ENCODE results near the gene KCNH5.

Gene KCNH5

DNA sequence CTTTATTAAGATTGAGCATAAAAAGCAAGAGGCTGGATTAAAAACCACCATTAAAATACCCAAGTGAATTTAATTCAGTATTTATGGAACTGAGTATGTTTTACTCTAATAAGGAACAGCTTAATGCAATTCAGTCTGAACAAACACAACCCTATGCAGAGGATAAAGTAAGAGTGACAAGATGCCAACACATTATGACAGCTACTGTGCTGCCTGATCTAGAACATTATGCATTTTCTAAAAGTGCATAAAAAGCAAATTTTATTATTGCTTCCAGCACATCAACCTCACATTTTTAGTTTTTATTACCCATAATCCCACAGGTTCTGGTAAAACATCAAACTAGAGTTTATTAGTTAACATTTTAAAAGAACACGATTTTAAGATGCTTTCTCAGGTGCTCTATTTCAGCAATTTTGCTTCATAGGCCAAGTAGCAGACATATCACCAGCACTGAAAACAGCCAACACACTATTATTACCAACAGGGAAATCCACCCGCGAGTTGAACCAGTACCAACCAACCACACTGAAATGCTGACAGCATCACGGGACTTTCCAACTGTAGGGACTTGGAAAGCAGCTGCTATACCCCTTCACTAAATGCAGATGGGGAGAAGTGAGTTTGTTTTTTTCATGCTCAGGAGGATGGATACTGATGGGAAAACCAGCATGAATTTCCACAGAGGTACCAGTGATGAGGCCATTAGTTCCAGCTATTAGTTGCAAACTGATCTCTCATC is 372.1 kb downstream of the KCNH5 start:
- no peak overlapping the region for H3K27ac ChIP-seq
- TF ChIP-seq, protein P1, sequence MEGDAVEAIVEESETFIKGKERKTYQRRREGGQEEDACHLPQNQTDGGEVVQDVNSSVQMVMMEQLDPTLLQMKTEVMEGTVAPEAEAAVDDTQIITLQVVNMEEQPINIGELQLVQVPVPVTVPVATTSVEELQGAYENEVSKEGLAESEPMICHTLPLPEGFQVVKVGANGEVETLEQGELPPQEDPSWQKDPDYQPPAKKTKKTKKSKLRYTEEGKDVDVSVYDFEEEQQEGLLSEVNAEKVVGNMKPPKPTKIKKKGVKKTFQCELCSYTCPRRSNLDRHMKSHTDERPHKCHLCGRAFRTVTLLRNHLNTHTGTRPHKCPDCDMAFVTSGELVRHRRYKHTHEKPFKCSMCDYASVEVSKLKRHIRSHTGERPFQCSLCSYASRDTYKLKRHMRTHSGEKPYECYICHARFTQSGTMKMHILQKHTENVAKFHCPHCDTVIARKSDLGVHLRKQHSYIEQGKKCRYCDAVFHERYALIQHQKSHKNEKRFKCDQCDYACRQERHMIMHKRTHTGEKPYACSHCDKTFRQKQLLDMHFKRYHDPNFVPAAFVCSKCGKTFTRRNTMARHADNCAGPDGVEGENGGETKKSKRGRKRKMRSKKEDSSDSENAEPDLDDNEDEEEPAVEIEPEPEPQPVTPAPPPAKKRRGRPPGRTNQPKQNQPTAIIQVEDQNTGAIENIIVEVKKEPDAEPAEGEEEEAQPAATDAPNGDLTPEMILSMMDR (conservative IDR thresholded peaks at IDR 0.05): no peak
- TF ChIP-seq ZFX (IDR thresholded peaks at IDR 0.05): no peak

DNA sequence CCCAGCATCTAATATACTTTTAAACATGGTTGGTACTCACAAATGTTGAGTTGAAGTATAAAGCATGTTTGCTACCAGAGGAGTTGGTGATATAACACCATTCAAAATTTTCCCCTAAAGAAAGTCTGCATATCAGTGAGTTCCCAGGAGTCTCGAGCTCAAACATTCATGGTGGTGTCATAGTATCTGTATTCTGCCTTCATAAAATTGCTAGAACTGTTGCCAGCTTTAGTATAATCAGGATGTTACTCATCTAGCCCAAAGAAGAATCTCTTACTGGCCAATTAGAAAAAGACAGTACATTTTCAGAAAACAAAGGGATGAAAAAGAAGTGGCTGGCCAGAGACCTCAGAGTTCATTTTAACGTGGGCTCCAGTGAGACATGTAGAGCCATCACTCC is 374.7 kb downstream of the KCNH5 start:
- H3K27ac ChIP-seq: no peak overlapping the region
- TF ChIP-seq, protein P1 (conservative IDR thresholded peaks at IDR 0.05): no peak
- no peak for TF ChIP-seq ZFX (IDR thresholded peaks at IDR 0.05)

DNA sequence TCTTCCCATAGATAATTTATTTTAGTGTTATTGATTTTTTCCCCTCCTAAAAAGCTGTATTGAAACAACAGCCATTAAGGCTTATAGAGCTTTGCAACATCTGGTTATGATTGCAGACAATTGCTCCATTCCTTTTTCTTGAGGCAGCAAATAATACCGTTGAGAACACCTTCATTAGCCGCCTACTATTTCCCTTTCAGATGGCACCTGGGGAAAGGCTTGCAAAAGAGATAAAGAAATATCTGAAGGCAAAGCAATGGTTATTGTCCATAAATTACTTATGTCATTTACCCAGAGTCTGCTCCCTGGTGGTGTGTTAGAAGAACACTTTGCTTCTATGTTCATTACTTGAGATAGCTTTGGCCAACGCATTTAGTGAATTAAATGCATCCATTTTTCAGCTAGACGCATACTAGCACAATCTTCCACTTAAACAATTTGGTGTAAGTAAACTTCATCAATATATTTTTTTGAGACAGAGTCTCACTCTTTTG is 377.8 kb downstream of the KCNH5 start:
- H3K27ac ChIP-seq: no peak overlapping the region
- TF ChIP-seq, protein P1 (conservative IDR thresholded peaks at IDR 0.05): peak; percentile 33
- TF ChIP-seq ZFX (IDR thresholded peaks at IDR 0.05): no peak

DNA sequence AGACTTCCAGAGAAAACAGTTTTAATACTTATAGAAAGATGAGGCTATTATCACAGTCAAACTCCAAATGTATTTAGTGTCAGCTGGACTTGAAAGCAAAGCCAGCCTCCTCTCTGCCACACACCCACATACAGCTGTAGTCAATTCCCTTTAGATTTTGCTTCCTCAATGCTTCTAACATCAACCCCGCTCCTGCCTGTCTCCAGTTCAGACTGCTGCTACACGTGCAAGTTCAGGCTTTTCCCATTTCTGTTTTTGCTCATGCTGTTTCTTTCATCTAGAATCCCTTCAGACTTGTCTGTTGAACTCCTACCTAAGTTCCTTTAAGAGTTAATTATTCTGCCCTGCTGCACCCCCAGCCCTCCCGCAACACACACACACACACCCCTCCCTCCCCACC is 380.0 kb downstream of the KCNH5 start:
- no peak overlapping the region for H3K27ac ChIP-seq
- TF ChIP-seq, protein P1 (conservative IDR thresholded peaks at IDR 0.05): no peak
- no peak for TF ChIP-seq ZFX (IDR thresholded peaks at IDR 0.05)

DNA sequence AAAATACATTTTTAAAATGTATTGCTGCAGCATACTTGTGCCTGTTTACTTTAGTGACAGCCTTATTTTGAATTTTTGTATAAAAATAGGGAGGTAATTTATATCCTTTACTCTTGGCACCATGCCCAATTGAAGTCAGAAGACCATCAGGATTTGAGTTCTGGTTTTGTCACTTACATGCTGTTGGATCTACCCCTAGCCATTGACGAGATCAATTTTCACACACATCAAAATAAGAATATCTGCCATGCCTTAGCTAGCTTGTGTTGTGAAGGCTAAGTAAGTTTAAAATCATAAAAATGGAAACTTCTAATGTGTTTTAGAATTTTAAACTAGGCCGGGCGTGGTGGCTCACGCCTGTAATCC is 381.8 kb downstream of the KCNH5 start:
- H3K27ac ChIP-seq: no peak overlapping the region
- TF ChIP-seq, protein P1 (conservative IDR thresholded peaks at IDR 0.05): no peak

DNA sequence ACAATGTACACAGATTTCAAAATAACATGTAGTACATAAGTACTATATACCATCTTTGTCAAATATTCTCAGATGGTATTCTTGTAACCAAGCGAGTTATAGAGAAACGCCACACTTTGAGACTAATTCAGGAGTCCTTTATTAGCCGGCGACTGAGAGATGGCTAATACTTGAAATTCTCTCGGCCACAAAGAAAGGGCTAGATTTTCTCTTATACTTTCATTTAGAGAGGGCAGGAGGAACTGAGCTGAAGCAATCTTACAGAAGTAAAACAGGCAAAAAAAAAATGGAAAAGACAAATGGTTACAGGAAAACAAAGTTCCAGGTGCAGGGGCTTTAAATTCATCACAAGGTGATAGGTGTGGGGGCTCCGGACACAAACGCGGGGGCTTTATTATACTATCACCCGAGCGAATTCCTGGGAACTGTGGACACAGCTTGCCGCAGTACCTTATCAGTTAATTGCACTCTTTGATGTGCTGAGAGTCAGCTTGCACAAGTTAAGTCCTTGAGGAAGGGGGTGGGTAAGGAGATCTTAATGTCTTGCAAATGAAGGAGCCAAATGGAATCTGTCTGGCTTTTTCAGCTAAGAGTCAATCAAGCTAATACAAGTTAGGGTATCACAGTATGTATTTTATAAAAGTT is 382.3 kb downstream of the KCNH5 start:
- no peak for TF ChIP-seq ZFX (IDR thresholded peaks at IDR 0.05)
- TF ChIP-seq, protein P1 (conservative IDR thresholded peaks at IDR 0.05): no peak
- no peak overlapping the region for H3K27ac ChIP-seq

DNA sequence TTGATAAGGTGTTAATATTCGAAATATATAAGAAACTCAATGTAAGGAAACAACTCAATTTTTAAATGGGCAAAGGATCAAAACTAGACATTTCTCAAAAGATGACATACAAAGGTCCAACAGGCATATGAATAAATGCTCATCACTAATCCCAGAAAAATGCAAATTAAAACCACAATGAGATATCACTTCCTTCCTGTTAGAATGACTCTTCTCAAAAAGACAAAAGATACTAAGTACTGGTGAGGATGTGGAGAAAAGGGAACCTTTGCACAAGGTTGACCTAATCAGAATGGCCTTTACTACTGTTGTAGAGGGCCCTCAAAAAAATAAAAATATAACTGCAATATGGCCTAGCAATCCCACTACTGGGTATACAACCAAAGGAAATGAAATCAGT is 383.4 kb downstream of the KCNH5 start:
- no peak overlapping the region for H3K27ac ChIP-seq
- TF ChIP-seq, protein P1 (conservative IDR thresholded peaks at IDR 0.05): no peak
- no peak for TF ChIP-seq ZFX (IDR thresholded peaks at IDR 0.05)

All from C4-2B (cell line).